Sigmoid colon (tissue), 4 donors: ENCODE data around the gene SGO2.

ENCODE experiments used
- POLR2AphosphoS5 ChIP-seq, 4 donors: sonication (generic); formaldehyde crosslinking; IDR thresholded peaks; one replicate each; pipeline ENCODE4 v1.6.1; 2017; ENCODE audit warnings: antibody characterized with exemption in 4 of 4
- TF ChIP-seq, protein P1 (sequence below), 4 experiments: fragments of 450-650 bp in 3 of 4; fragments of 200-600 bp in 1 of 4; IDR thresholded peaks; one replicate each; pipeline ENCODE4 v1.5.1; 2016 to 2019; ENCODE audit warnings: antibody characterized with exemption in 4 of 4, mild to moderate bottlenecking in 3 of 4, moderate library complexity in 2 of 4

DNA sequence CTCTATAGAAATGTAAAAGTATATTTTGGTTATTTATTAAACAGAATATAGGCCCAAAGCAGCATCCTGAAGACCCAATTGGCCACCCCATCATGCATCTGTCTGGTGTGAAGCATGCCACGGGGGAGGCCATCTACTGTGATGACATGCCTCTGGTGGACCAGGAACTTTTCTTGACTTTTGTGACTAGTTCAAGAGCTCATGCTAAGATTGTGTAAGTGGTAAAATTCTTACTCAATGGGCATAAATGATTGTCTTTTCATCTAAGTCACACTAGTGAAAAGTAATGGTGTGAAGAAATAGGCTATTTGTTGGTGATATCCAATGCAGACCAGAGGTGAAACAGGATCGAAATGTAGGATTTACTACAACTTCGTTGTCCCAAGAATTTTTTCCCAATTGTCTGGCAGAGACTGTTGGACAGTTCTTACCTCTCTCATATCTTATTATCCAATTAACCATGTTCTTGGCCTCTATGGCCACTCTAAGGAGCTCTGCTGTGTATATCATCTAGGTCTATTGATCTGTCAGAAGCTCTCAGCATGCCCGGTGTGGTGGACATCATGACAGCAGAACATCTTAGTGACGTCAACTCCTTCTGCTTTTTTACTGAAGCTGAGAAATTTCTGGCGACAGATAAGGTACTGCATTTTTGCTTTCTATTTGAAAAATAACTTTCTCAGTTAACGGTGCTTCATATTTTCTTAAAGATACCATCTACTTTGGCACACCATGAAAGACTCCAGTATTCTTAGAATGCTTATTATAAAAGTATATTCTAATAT is 94.8 kb downstream of the SGO2 start:
- TF ChIP-seq, protein P1, sequence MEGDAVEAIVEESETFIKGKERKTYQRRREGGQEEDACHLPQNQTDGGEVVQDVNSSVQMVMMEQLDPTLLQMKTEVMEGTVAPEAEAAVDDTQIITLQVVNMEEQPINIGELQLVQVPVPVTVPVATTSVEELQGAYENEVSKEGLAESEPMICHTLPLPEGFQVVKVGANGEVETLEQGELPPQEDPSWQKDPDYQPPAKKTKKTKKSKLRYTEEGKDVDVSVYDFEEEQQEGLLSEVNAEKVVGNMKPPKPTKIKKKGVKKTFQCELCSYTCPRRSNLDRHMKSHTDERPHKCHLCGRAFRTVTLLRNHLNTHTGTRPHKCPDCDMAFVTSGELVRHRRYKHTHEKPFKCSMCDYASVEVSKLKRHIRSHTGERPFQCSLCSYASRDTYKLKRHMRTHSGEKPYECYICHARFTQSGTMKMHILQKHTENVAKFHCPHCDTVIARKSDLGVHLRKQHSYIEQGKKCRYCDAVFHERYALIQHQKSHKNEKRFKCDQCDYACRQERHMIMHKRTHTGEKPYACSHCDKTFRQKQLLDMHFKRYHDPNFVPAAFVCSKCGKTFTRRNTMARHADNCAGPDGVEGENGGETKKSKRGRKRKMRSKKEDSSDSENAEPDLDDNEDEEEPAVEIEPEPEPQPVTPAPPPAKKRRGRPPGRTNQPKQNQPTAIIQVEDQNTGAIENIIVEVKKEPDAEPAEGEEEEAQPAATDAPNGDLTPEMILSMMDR (IDR thresholded peaks at IDR 0.05) = no peak
- TF ChIP-seq POLR2AphosphoS5 (IDR thresholded peaks at IDR 0.05) = no peak
